Naive B cell (primary cell): ENCODE results near the gene GRID2. TPM values are rescaled to one million over a fixed set of nuclear protein-coding genes. Genes with fewer than 3 reads are reported as not detected.

ENCODE experiments used
- ATAC-seq, 2 donors: fragments of 150-1000 bp; cut with Tn5 transposase; 2 replicates each; pipeline ENCODE4 v1.10.0; 2021; ENCODE audit warnings: low read depth in 2 of 2, mild to moderate bottlenecking in 2 of 2, moderate library complexity in 2 of 2
- DNase-seq: peaks from one replicate; pipeline ENCODE4 v3.0.0; 2022
- H3K27ac Mint-ChIP-seq, 6 donors: one replicate each; pipeline ENCODE4 v1.8.0; 2020 to 2022; ENCODE audit warnings: mild to moderate bottlenecking in 6 of 6, mixed read lengths in 6 of 6, moderate library complexity in 5 of 6, inconsistent platforms in 2 of 6
- H3K27me3 Mint-ChIP-seq, 3 donors: one replicate each; pipeline ENCODE4 v1.8.0; 2021 to 2022; ENCODE audit warnings: mixed read lengths in 3 of 3, mild to moderate bottlenecking in 1 of 3
- H3K36me3 Mint-ChIP-seq, 2 donors: one replicate each; pipeline ENCODE4 v1.8.0; 2020 to 2022; ENCODE audit warnings: mixed read lengths in 2 of 2, inconsistent platforms in 1 of 2, mild to moderate bottlenecking in 1 of 2
- H3K4me1 Mint-ChIP-seq, 3 donors: one replicate each; pipeline ENCODE4 v1.8.0; 2020 to 2022; ENCODE audit warnings: mixed read lengths in 3 of 3, inconsistent platforms in 1 of 3, mild to moderate bottlenecking in 1 of 3, moderate library complexity in 1 of 3
- H3K4me3 Mint-ChIP-seq, 8 donors: one replicate each; pipeline ENCODE4 v1.8.0; 2020 to 2022; ENCODE audit warnings: mild to moderate bottlenecking in 8 of 8, mixed read lengths in 8 of 8, moderate library complexity in 8 of 8, inconsistent platforms in 2 of 8
- H3K9me3 Mint-ChIP-seq, 7 donors: one replicate each; pipeline ENCODE4 v1.8.0; 2020 to 2022; ENCODE audit warnings: mixed read lengths in 7 of 7, mild to moderate bottlenecking in 5 of 7, inconsistent platforms in 2 of 7, moderate library complexity in 1 of 7
- polyA plus RNA-seq, 6 donors: library from polyadenylated mRNA; unstranded; fragments of 300-500 nt; fragmentation: Illumina TruSeq; gene quantifications; one replicate each; pipeline ENCODE4 v1.2.3, GENCODE V29; 2021; ENCODE audit warnings: low read depth in 6 of 6

Gene GRID2
- polyA plus RNA-seq, 6 donors from 2014 or later, result not detected

GRCh38 chr4:93568758-93569157, 1265.0 kb downstream of the GRID2 start:
- Mint-ChIP-seq H3K9me3 (peaks cover 0 to 10% (median 0%) of the 10 kb centered on the region in 7 donors), H3K27ac (no peak overlapping the region), H3K36me3 (no peaks in the 10 kb centered on the region), H3K4me1 (no peaks in the 10 kb centered on the region), H3K27me3 (no peaks in the 10 kb centered on the region), H3K4me3 (no peak overlapping the region)
- ATAC-seq (no peak), DNase-seq (no peak)

GRCh38 chr4:93573285-93573684, 1269.5 kb downstream of the GRID2 start:
- Mint-ChIP-seq H3K27ac (no peak overlapping the region), H3K4me1 (no peaks in the 10 kb centered on the region), H3K36me3 (no peaks in the 10 kb centered on the region), H3K4me3 (no peak overlapping the region), H3K27me3 (no peaks in the 10 kb centered on the region), H3K9me3 (peaks cover 0 to 11% (median 5%) of the 10 kb centered on the region in 7 donors)
- ATAC-seq (no peak), DNase-seq (no peak)

- ATAC-seq, result no peak
- no peak overlapping the region for H3K27ac Mint-ChIP-seq
- H3K4me3 Mint-ChIP-seq, result no peak overlapping the region
- DNase-seq, result no peak
- no peaks in the 10 kb centered on the region for H3K36me3 Mint-ChIP-seq
- H3K9me3 Mint-ChIP-seq, result peaks cover 2 to 10% (median 6%) of the 10 kb centered on the region in 7 donors
- no peaks in the 10 kb centered on the region for H3K27me3 Mint-ChIP-seq
- H3K4me1 Mint-ChIP-seq, result no peaks in the 10 kb centered on the region
Measured at GRCh38 chr4:93578942-93579341, 1275.2 kb downstream of the GRID2 start.

- Mint-ChIP-seq H3K36me3 (no peaks in the 10 kb centered on the region), H3K4me3 (no peak overlapping the region), H3K4me1 (no peaks in the 10 kb centered on the region), H3K9me3 (peaks cover 0 to 11% (median 6%) of the 10 kb centered on the region in 7 donors), H3K27me3 (no peaks in the 10 kb centered on the region), H3K27ac (no peak overlapping the region)
- ATAC-seq (no peak), DNase-seq (no peak)
Measured at GRCh38 chr4:93605163-93605562, 1301.4 kb downstream of the GRID2 start.

GRCh38 chr4:93617606-93618005, 1313.8 kb downstream of the GRID2 start:
- H3K9me3 Mint-ChIP-seq, result peaks cover 0 to 5% (median 3%) of the 10 kb centered on the region in 7 donors
- H3K4me3 Mint-ChIP-seq, result no peak overlapping the region
- DNase-seq, result no peak
- no peak for ATAC-seq
- H3K4me1 Mint-ChIP-seq, result no peaks in the 10 kb centered on the region
- H3K27me3 Mint-ChIP-seq, result no peaks in the 10 kb centered on the region
- H3K27ac Mint-ChIP-seq, result no peak overlapping the region
- H3K36me3 Mint-ChIP-seq, result no peaks in the 10 kb centered on the region

- DNase-seq (no peak), ATAC-seq (no peak)
- no peak overlapping the region for H3K27ac Mint-ChIP-seq
- no peaks in the 10 kb centered on the region for H3K4me1 Mint-ChIP-seq
- H3K4me3 Mint-ChIP-seq, result no peak overlapping the region
- H3K9me3 Mint-ChIP-seq, result peaks cover 0 to 6% (median 3%) of the 10 kb centered on the region in 7 donors
- H3K36me3 Mint-ChIP-seq, result no peaks in the 10 kb centered on the region
- no peaks in the 10 kb centered on the region for H3K27me3 Mint-ChIP-seq
Measured at GRCh38 chr4:93633721-93634120, 1330.0 kb downstream of the GRID2 start.

GRCh38 chr4:93635943-93636342, 1332.2 kb downstream of the GRID2 start:
- no peak for ATAC-seq

GRCh38 chr4:93645120-93645519, 1341.4 kb downstream of the GRID2 start:
- no peak overlapping the region for H3K27ac Mint-ChIP-seq
- ATAC-seq, result no peak
- H3K9me3 Mint-ChIP-seq, result peaks cover 0 to 4% (median 0%) of the 10 kb centered on the region in 7 donors
- H3K27me3 Mint-ChIP-seq, result no peaks in the 10 kb centered on the region
- no peaks in the 10 kb centered on the region for H3K36me3 Mint-ChIP-seq
- no peaks in the 10 kb centered on the region for H3K4me1 Mint-ChIP-seq
- DNase-seq, result no peak
- no peak overlapping the region for H3K4me3 Mint-ChIP-seq

More at GRCh38 chr4:93635943-93636342, 1332.2 kb downstream of the GRID2 start:
- Mint-ChIP-seq H3K4me1 (no peaks in the 10 kb centered on the region), H3K27ac (no peak overlapping the region), H3K4me3 (no peak overlapping the region), H3K36me3 (no peaks in the 10 kb centered on the region), H3K27me3 (no peaks in the 10 kb centered on the region), H3K9me3 (peaks cover 0 to 6% (median 3%) of the 10 kb centered on the region in 7 donors)
- DNase-seq, result no peak

- Mint-ChIP-seq H3K27ac (no peak overlapping the region), H3K27me3 (no peaks in the 10 kb centered on the region), H3K4me3 (no peak overlapping the region), H3K4me1 (no peaks in the 10 kb centered on the region), H3K9me3 (peaks cover 0 to 4% (median 0%) of the 10 kb centered on the region in 7 donors), H3K36me3 (no peaks in the 10 kb centered on the region)
- DNase-seq, result no peak
- no peak for ATAC-seq
Measured at GRCh38 chr4:93646233-93646930, 1342.6 kb downstream of the GRID2 start.

- DNase-seq (no peak), ATAC-seq (no peak)
- Mint-ChIP-seq H3K4me3 (no peak overlapping the region), H3K9me3 (peaks cover 0 to 7% (median 0%) of the 10 kb centered on the region in 7 donors), H3K36me3 (no peaks in the 10 kb centered on the region), H3K4me1 (no peaks in the 10 kb centered on the region), H3K27me3 (no peaks in the 10 kb centered on the region), H3K27ac (no peak overlapping the region)
Measured at GRCh38 chr4:93648258-93648657, 1344.5 kb downstream of the GRID2 start.

- H3K4me3 Mint-ChIP-seq, result no peak overlapping the region
- peaks cover 0 to 7% (median 0%) of the 10 kb centered on the region in 7 donors for H3K9me3 Mint-ChIP-seq
- H3K36me3 Mint-ChIP-seq, result no peaks in the 10 kb centered on the region
- no peak for ATAC-seq
- H3K4me1 Mint-ChIP-seq, result no peaks in the 10 kb centered on the region
- no peak overlapping the region for H3K27ac Mint-ChIP-seq
- H3K27me3 Mint-ChIP-seq, result no peaks in the 10 kb centered on the region
- DNase-seq, result no peak
Measured at GRCh38 chr4:93649828-93650227, 1346.1 kb downstream of the GRID2 start.

GRCh38 chr4:93654211-93654610, 1350.4 kb downstream of the GRID2 start:
- DNase-seq (no peak), ATAC-seq (no peak)
- H3K27ac Mint-ChIP-seq, result no peak overlapping the region
- no peaks in the 10 kb centered on the region for H3K27me3 Mint-ChIP-seq
- H3K4me1 Mint-ChIP-seq, result no peaks in the 10 kb centered on the region
- H3K36me3 Mint-ChIP-seq, result no peaks in the 10 kb centered on the region
- H3K4me3 Mint-ChIP-seq, result no peak overlapping the region
- peaks cover 0 to 3% (median 0%) of the 10 kb centered on the region in 7 donors for H3K9me3 Mint-ChIP-seq

GRCh38 chr4:93657527-93657926, 1353.8 kb downstream of the GRID2 start:
- no peaks in the 10 kb centered on the region for H3K27me3 Mint-ChIP-seq
- peaks cover 0 to 6% (median 0%) of the 10 kb centered on the region in 7 donors for H3K9me3 Mint-ChIP-seq

GRCh38 chr4:93658443-93658842, 1354.7 kb downstream of the GRID2 start:
- no peaks in the 10 kb centered on the region for H3K4me1 Mint-ChIP-seq
- H3K36me3 Mint-ChIP-seq, result no peaks in the 10 kb centered on the region
- H3K27ac Mint-ChIP-seq, result no peak overlapping the region
- H3K4me3 Mint-ChIP-seq, result no peak overlapping the region
- no peaks in the 10 kb centered on the region for H3K27me3 Mint-ChIP-seq
- ATAC-seq (no peak), DNase-seq (no peak)
- peaks cover 0 to 6% (median 0%) of the 10 kb centered on the region in 7 donors for H3K9me3 Mint-ChIP-seq

More at GRCh38 chr4:93657527-93657926, 1353.8 kb downstream of the GRID2 start:
- Mint-ChIP-seq H3K4me3 (no peak overlapping the region), H3K27ac (no peak overlapping the region), H3K4me1 (no peaks in the 10 kb centered on the region), H3K36me3 (no peaks in the 10 kb centered on the region)
- no peak for ATAC-seq
- DNase-seq, result no peak
